MG63 (cell line): ENCODE measurements around the gene TOR1AIP2. TPM values are rescaled to one million over a fixed set of nuclear protein-coding genes. Genes with fewer than 3 reads are reported as not detected.
"Not testable (repeated sequence)": the region's sequence is repeated elsewhere in the genome, so short reads cannot be mapped to it uniquely, and the experiment has no call there.

ENCODE experiments used
- DNase-seq: peaks from one replicate; pipeline ENCODE4 v3.0.0-alpha.2; 2020
- H3K27me3 ChIP-seq: fragments of 250-450 bp; sonication (Bioruptor Pico); 2 replicates; pipeline ENCODE4 v1.5.1; 2020; ENCODE audit warnings: mild to moderate bottlenecking, moderate library complexity
- H3K36me3 ChIP-seq: fragments of 250-450 bp; sonication (Bioruptor Pico); 2 replicates; pipeline ENCODE4 v1.5.1; 2020; ENCODE audit warnings: mild to moderate bottlenecking, moderate library complexity
- H3K4me3 ChIP-seq: fragments of 250-450 bp; sonication (Bioruptor Pico); 2 replicates; pipeline ENCODE4 v1.5.1; 2020; ENCODE audit warnings: mild to moderate bottlenecking, moderate library complexity
- H3K9me3 ChIP-seq: fragments of 250-450 bp; sonication (Bioruptor Pico); 2 replicates; pipeline ENCODE4 v1.5.1; 2020; ENCODE audit warnings: mild to moderate bottlenecking, moderate library complexity
- total RNA-seq: library from RNA; depleted of rRNA; stranded (reverse); fragments of >200 nt; shearing (Covaris generic); gene quantifications from 2 replicates; pipeline ENCODE4 v1.2.3, GENCODE V29; 2014; ENCODE audit warnings: low replicate concordance

TOR1AIP2 gene
- total RNA-seq, 1 experiment from 2014 or later: 59.3 TPM

- Histone ChIP-seq H3K4me3 (peak within 1 kb of the TSS; percentile 96), H3K27me3 (no peaks in the 10 kb centered on the region), H3K36me3 (peaks cover 35% of the 10 kb centered on the region), H3K9me3 (no peaks in the 10 kb centered on the region)
- DNase-seq: peak; percentile 99
Observed at GRCh38 chr1:179882253-179883039, 4.8 kb upstream of the TOR1AIP2 start, which contains the start of gene TOR1AIP1. Gene TOR1AIP1 (plus strand): TSS chr1:179882285. CDS start chr1:179882503, 218 bp downstream.

GRCh38 chr1:179881642-179882252, 4.1 kb upstream of the TOR1AIP2 start:
- peak; percentile 94 for DNase-seq
- no peaks in the 10 kb centered on the region for H3K27me3 ChIP-seq
- no peaks in the 10 kb centered on the region for H3K9me3 ChIP-seq
- peaks cover 30% of the 10 kb centered on the region for H3K36me3 ChIP-seq
- H3K4me3 ChIP-seq: peak overlapping the region; percentile 96

GRCh38 chr1:179879797-179880196, 2.2 kb upstream of the TOR1AIP2 start:
- Histone ChIP-seq H3K27me3 (no peaks in the 10 kb centered on the region), H3K4me3 (no peak overlapping the region), H3K36me3 (peaks cover 26% of the 10 kb centered on the region), H3K9me3 (no peaks in the 10 kb centered on the region)
- no peak for DNase-seq

GRCh38 chr1:179876300-179876715, 1.3 kb downstream of the TOR1AIP2 start:
- DNase-seq: no peak
- H3K36me3 ChIP-seq: peaks cover 45% of the 10 kb centered on the region
- no peaks in the 10 kb centered on the region for H3K27me3 ChIP-seq
- H3K9me3 ChIP-seq: no peaks in the 10 kb centered on the region
- peak overlapping the region; percentile 75 for H3K4me3 ChIP-seq

- Histone ChIP-seq H3K36me3 (peaks cover 50% of the 10 kb centered on the region), H3K27me3 (no peaks in the 10 kb centered on the region), H3K9me3 (no peaks in the 10 kb centered on the region), H3K4me3 (peak overlapping the region; percentile 75)
- no peak for DNase-seq
Observed at GRCh38 chr1:179875596-179876299, 1.9 kb downstream of the TOR1AIP2 start.

GRCh38 chr1:179873438-179873851, 4.2 kb downstream of the TOR1AIP2 start:
- DNase-seq: no peak
- H3K4me3 ChIP-seq: no peak overlapping the region
- no peaks in the 10 kb centered on the region for H3K27me3 ChIP-seq
- peaks cover 68% of the 10 kb centered on the region for H3K36me3 ChIP-seq
- H3K9me3 ChIP-seq: no peaks in the 10 kb centered on the region

- Histone ChIP-seq H3K4me3 (no peak overlapping the region), H3K36me3 (peaks cover 76% of the 10 kb centered on the region), H3K27me3 (no peaks in the 10 kb centered on the region), H3K9me3 (no peaks in the 10 kb centered on the region)
- DNase-seq: no peak
Observed at GRCh38 chr1:179872558-179872957, 5.0 kb downstream of the TOR1AIP2 start.

GRCh38 chr1:179871940-179872339, 5.7 kb downstream of the TOR1AIP2 start:
- Histone ChIP-seq H3K27me3 (no peaks in the 10 kb centered on the region), H3K4me3 (no peak overlapping the region), H3K36me3 (peaks cover 82% of the 10 kb centered on the region), H3K9me3 (no peaks in the 10 kb centered on the region)
- no peak for DNase-seq

GRCh38 chr1:179870870-179871269, 6.7 kb downstream of the TOR1AIP2 start:
- no peak for DNase-seq
- Histone ChIP-seq H3K27me3 (no peaks in the 10 kb centered on the region), H3K4me3 (no peak overlapping the region), H3K36me3 (peaks cover 87% of the 10 kb centered on the region), H3K9me3 (no peaks in the 10 kb centered on the region)

- no peak overlapping the region for H3K4me3 ChIP-seq
- peaks cover 81% of the 10 kb centered on the region for H3K36me3 ChIP-seq
- no peaks in the 10 kb centered on the region for H3K9me3 ChIP-seq
- H3K27me3 ChIP-seq: no peaks in the 10 kb centered on the region
- DNase-seq: peak; percentile 40
Observed at GRCh38 chr1:179867493-179868330, 9.9 kb downstream of the TOR1AIP2 start.

GRCh38 chr1:179866616-179867015, 11.0 kb downstream of the TOR1AIP2 start:
- H3K4me3 ChIP-seq: no peak overlapping the region
- no peaks in the 10 kb centered on the region for H3K27me3 ChIP-seq
- H3K9me3 ChIP-seq: no peaks in the 10 kb centered on the region
- DNase-seq: no peak
- H3K36me3 ChIP-seq: peaks cover 85% of the 10 kb centered on the region

GRCh38 chr1:179865377-179865776, 12.2 kb downstream of the TOR1AIP2 start:
- no peaks in the 10 kb centered on the region for H3K27me3 ChIP-seq
- H3K9me3 ChIP-seq: no peaks in the 10 kb centered on the region
- DNase-seq: no peak
- peaks cover 86% of the 10 kb centered on the region for H3K36me3 ChIP-seq
- no peak overlapping the region for H3K4me3 ChIP-seq

GRCh38 chr1:179860652-179861051, 17.0 kb downstream of the TOR1AIP2 start:
- H3K9me3 ChIP-seq: no peaks in the 10 kb centered on the region
- no peak overlapping the region for H3K4me3 ChIP-seq
- H3K36me3 ChIP-seq: peaks cover 74% of the 10 kb centered on the region
- no peaks in the 10 kb centered on the region for H3K27me3 ChIP-seq
- DNase-seq: no peak

GRCh38 chr1:179857009-179857408, 20.6 kb downstream of the TOR1AIP2 start:
- Histone ChIP-seq H3K27me3 (no peaks in the 10 kb centered on the region), H3K9me3 (no peaks in the 10 kb centered on the region), H3K4me3 (no peak overlapping the region), H3K36me3 (peaks cover 66% of the 10 kb centered on the region)
- DNase-seq: no peak

GRCh38 chr1:179856296-179856695, 21.3 kb downstream of the TOR1AIP2 start:
- DNase-seq: no peak
- Histone ChIP-seq H3K4me3 (no peak overlapping the region), H3K36me3 (peaks cover 65% of the 10 kb centered on the region), H3K9me3 (no peaks in the 10 kb centered on the region), H3K27me3 (no peaks in the 10 kb centered on the region)

- not testable (repeated sequence) for H3K4me3 ChIP-seq, H3K27me3 ChIP-seq, H3K9me3 ChIP-seq, DNase-seq
- H3K36me3 ChIP-seq: peaks cover 65% of the 10 kb centered on the region
Observed at GRCh38 chr1:179855831-179856230, 21.8 kb downstream of the TOR1AIP2 start.
